GM12878 (cell line): Measurements from ENCODE around the gene ZDHHC11B. TPM values are rescaled to one million over a fixed set of nuclear protein-coding genes. Genes with fewer than 3 reads are reported as not detected.
"Not testable (repeated sequence)": the region's sequence is repeated elsewhere in the genome, so short reads cannot be mapped to it uniquely, and the experiment has no call there.

Experiments
- ATAC-seq: fragments of 200-7000 bp; cut with Tn5 transposase; 3 replicates; pipeline ENCODE4 v1.9.1; 2020; ENCODE audit warnings: mild to moderate bottlenecking, moderate library complexity
- BruUV-seq: library from RNA; stranded (reverse); fragments of 400-500 nt; replicated peaks from 2 replicates; lab custom pipeline; 2021; lab: Mats Ljungman, UMichigan
- CTCF ChIA-PET: fragments of 300-600 bp; sonication (Branson Sonifier 250); formaldehyde crosslinking; extraction: SDS; loops from one replicate; lab custom pipeline; 2021; ENCODE audit warnings: inconsistent platforms; lab: Yijun Ruan, JAX
- POLR2A ChIA-PET: fragments of 350-600 bp; formaldehyde crosslinking; extraction: SDS; loops from one replicate; lab custom pipeline; 2021; ENCODE audit warnings: inconsistent platforms; lab: Charles Lee
- RAD21 ChIA-PET: fragments of 300-600 bp; sonication (Branson Sonifier 250); formaldehyde crosslinking; loops from one replicate; lab custom pipeline; 2023; ENCODE audit warnings: antibody characterized with exemption; ENCODE audit not compliant: unreplicated experiment; lab: Charles Lee
- SMC1A ChIA-PET: fragments of 300-600 bp; sonication (Branson Sonifier 250); formaldehyde crosslinking; loops from one replicate; lab custom pipeline; 2023; ENCODE audit not compliant: unreplicated experiment, uncharacterized antibody; lab: Charles Lee
- DNase-seq: peaks from one replicate; pipeline ENCODE4 v3.0.0-alpha.2; 2011; ENCODE audit warnings: low read depth, low spot score
- FAIRE-seq: peaks from 3 replicates; lab custom pipeline; 2011; peaks lifted over from hg19 to GRCh38; lab: Jason Lieb, UNC
- H2AFZ ChIP-seq: 2 replicates; pipeline ENCODE4 v1.6.0; 2011; ENCODE audit warnings: low read depth, low read length, control low read depth; ENCODE audit not compliant: control insufficient read depth
- H3K27ac ChIP-seq: 2 replicates; pipeline ENCODE4 v1.5.1; 2011; ENCODE audit warnings: control low read depth; ENCODE audit not compliant: control insufficient read depth, insufficient read depth
- H3K27me3 ChIP-seq, 2 experiments: replicated peaks in 1 of 2; 2 replicates each; pipeline versions ENCODE4 v1.6.0 to v1.6.1; 2011; ENCODE audit warnings: low read length in 1 of 2; ENCODE audit not compliant: control insufficient read depth in 2 of 2, insufficient read depth in 2 of 2
- H3K36me3 ChIP-seq, 2 experiments: 2 replicates each; pipeline ENCODE4 v1.5.1; 2011; ENCODE audit warnings: low read length in 1 of 2; ENCODE audit not compliant: control insufficient read depth in 2 of 2, insufficient read depth in 2 of 2
- H3K4me1 ChIP-seq: 2 replicates; pipeline ENCODE4 v1.6.1; 2011; ENCODE audit warnings: mild to moderate bottlenecking, low read length, moderate library complexity, mixed read lengths; ENCODE audit not compliant: control insufficient read depth, insufficient read depth
- H3K4me2 ChIP-seq: 2 replicates; pipeline ENCODE4 v1.6.0; 2011; ENCODE audit warnings: control low read depth; ENCODE audit not compliant: control insufficient read depth, insufficient read depth
- H3K4me3 ChIP-seq: fragments of 200-600 bp; sonication (generic); 2 replicates; pipeline ENCODE4 v1.5.1; 2016
- H3K79me2 ChIP-seq: 2 replicates; pipeline ENCODE4 v1.6.0; 2011; ENCODE audit warnings: low read length; ENCODE audit not compliant: control insufficient read depth, insufficient read depth
- H3K9ac ChIP-seq: 2 replicates; pipeline ENCODE4 v1.8.0; 2011; ENCODE audit warnings: low read length, control low read depth, mixed read lengths; ENCODE audit not compliant: control insufficient read depth, insufficient read depth
- H3K9me3 ChIP-seq: replicated peaks from 3 replicates; pipeline ENCODE4 v1.5.1; 2011; ENCODE audit warnings: mild to moderate bottlenecking, low read length; ENCODE audit not compliant: control insufficient read depth, insufficient read depth
- H4K20me1 ChIP-seq: 2 replicates; pipeline ENCODE4 v1.6.0; 2011; ENCODE audit not compliant: control insufficient read depth, insufficient read depth
- IKZF1 ChIP-seq: fragments of 450-650 bp; conservative IDR thresholded peaks from 2 replicates; pipeline ENCODE4 v1.6.1; 2017; ENCODE audit warnings: antibody characterized with exemption, mild to moderate bottlenecking
- WGBS: methylation state at CpG from one replicate; pipeline ENCODE4 v1.1.6; 2016; ENCODE audit warnings: low lambda C conversion rate; ENCODE audit not compliant: insufficient replicate concordance, insufficient coverage; ENCODE audit errors: missing lambda C conversion rate; 5-methylcytosine and 5-hydroxymethylcytosine counted together
- in situ Hi-C: fragments of 300-500 bp; cut with MboI; formaldehyde crosslinking; loops from 9 replicates; pipeline ENCODE4 v1.14.3; 2018; ENCODE audit warnings: mixed read lengths
- intact Hi-C: fragments of 100-400 bp; cut with micrococcal nuclease; formaldehyde crosslinking; loops from one replicate; pipeline ENCODE4 v1.14.2; 2022; ENCODE audit not compliant: unreplicated experiment
- polyA plus RNA-seq, 11 experiments: library from polyadenylated mRNA; depleted of rRNA in 4 of 11; unstranded in 6 of 11; stranded (reverse) in 5 of 11; fragments of >200 nt; fragmentation: Nextera tagmentation in 4 of 11; fragmentation: Illumina TruSeq in 1 of 11; extraction: Ambion mirVana in 4 of 11; extraction: Trizol in 1 of 11; gene quantifications; 1 replicate in 1 of 11; 2 replicates in 10 of 11; pipeline versions ENCODE4 v1.2.1 to v1.2.3, GENCODE V29; 2011 to 2016; ENCODE audit warnings: inconsistent platforms in 2 of 11, missing spikeins in 2 of 11, low read depth in 1 of 11
- total RNA-seq, 4 experiments: library from RNA; depleted of rRNA in 3 of 4; stranded (reverse); fragments of >200 nt in 3 of 4; fragmentation: Illumina TruSeq in 1 of 4; extraction: Trizol in 1 of 4; gene quantifications; 2 replicates each; pipeline versions ENCODE4 v1.2.1 to v1.2.3, GENCODE V29; 2013 to 2021

ZDHHC11B gene
- total and polyA plus RNA-seq, 10 of the 15 experiments (the other 5 are each of a cell fraction or from before 2014, with no cell fraction given), result 0.01 to 0.10 (median 0.09) TPM; not detected in 7

DNA sequence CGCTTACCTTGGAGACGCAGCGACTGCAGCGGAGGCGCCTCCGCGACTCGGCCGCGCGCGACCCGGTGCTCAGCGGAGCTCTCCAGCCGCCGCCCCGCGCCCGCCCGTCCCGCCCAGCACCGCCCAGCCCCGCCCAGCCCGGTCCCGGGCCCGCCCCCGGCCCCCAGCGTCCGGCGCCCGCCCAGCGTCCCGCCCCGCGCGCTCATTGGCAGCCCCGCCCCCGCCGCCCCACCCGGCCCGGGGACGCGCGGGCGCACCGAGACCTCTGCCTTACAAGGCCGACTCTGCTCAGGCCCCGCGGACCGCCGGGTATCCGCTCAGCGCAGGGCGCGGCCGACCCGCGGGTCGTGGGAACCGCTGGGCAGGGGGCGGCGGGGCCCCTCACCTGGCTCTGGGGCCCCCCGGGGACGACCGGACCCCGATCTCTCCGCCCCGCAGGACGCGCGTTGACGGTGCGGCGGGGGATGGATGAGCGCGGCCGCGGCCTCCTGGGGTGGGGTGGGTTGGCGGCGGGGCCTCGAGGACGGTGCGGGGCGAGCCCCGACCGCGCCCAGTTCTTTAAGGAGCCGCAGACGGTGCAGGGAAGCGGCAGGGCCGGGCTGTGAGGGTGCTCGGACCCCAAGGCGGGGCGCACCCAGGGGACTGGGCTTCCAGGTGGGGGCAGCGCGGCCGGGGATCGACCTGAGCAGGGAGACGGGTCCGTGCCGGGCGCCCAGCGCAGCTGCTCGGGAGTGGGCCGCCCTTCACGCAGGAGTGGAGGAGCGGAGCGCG, 91.1 kb downstream of the ZDHHC11B start, which contains the start of gene TPPP:
Gene TPPP (minus strand): TSS at position 82 of the 771 bp plus-strand sequence. CDS start 15,292 bp downstream, outside the sequence.
- BruUV-seq, POLR2A ChIA-PET, H2AFZ ChIP-seq: not testable (repeated sequence)
- TF ChIP-seq IKZF1, result 0 out of 2 replicates have a peak, but pooled peaks have one; percentile 13
- TF ChIP-seq, all 136 proteins: peak for 1; not testable (repeated sequence) for 135
- H3K4me1 ChIP-seq, H3K9ac ChIP-seq, CTCF ChIA-PET, H3K27ac ChIP-seq, H3K27me3 ChIP-seq, H3K9me3 ChIP-seq, SMC1A ChIA-PET, RAD21 ChIA-PET, H3K79me2 ChIP-seq, H4K20me1 ChIP-seq, in situ Hi-C loops, H3K36me3 ChIP-seq, FAIRE-seq, H3K4me3 ChIP-seq, DNase-seq: not testable (repeated sequence)
- ATAC-seq, result peak; percentile 94
- intact Hi-C loops, result loop anchor here (5.0 kb wide), 1 partner anchor 89 kb away; the partner anchor contains the start of gene ZDHHC11B
- 8% methylated on average over 25 of the region's 109 CpGs for WGBS
- H3K4me2 ChIP-seq, result peak within 1 kb of the TSS; percentile 17; the same call in 1 of the 2 replicates

DNA sequence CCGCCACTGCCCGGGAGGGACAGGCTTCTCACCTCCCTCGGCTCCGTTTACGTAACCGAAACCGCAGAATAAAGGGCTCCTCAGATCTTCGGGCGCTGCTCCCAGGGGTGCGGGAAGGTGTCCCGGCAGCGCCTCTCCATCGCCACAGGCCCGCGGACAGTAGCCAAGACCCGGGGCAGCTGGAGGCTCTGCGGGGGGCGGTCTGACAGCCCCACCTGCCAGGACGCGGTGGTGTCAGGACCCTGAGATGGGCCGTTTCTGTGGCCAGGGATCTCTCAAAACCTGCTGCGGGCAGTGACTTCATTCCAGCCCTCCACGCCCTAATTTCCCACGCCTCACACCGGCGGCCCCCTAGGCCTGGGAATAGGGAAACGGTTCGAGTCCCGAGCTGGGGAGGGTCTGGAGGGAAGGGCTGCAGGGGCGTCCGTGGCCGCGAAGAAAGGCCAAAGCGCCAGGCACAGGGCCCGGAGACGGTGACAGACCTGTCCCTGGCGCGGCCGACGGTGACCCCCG, 91.9 kb downstream of the ZDHHC11B start:
- CTCF ChIA-PET, H3K79me2 ChIP-seq, POLR2A ChIA-PET, BruUV-seq, in situ Hi-C loops, H3K27me3 ChIP-seq, H3K4me3 ChIP-seq, H4K20me1 ChIP-seq, DNase-seq, H3K9me3 ChIP-seq, SMC1A ChIA-PET, FAIRE-seq, H3K4me1 ChIP-seq, H3K27ac ChIP-seq, H2AFZ ChIP-seq, H3K9ac ChIP-seq, H3K36me3 ChIP-seq, RAD21 ChIA-PET: not testable (repeated sequence)
- peak overlapping the region; percentile 17; the same call in 1 of the 2 replicates for H3K4me2 ChIP-seq
- peak; percentile 17; the same call in 2 of the 3 replicates for ATAC-seq
- WGBS, result 21% methylated on average over 27 of the region's 41 CpGs
- intact Hi-C loops, result loop anchor here (5.0 kb wide), 1 partner anchor 90 kb away; the partner anchor contains the start of gene ZDHHC11B
